Fibroblast of lung (primary cell): ENCODE results near the gene TOP3A.

Experiments
- EZH2 ChIP-seq: IDR thresholded peaks from 2 replicates; pipeline ENCODE4 v1.5.1; 2012; ENCODE audit warnings: low read length, control low read depth, mild to moderate bottlenecking; ENCODE audit errors: missing control alignments
- TF ChIP-seq, protein P1 (sequence below), 2 donors: IDR thresholded peaks in 1 of 2; conservative IDR thresholded peaks in 1 of 2; 1 replicate in 1 of 2; 2 replicates in 1 of 2; pipeline ENCODE4 v1.5.1; 2011 to 2012; ENCODE audit warnings: low read length in 2 of 2, control low read depth in 1 of 2, inconsistent platforms in 1 of 2, low read depth in 1 of 2, mild to moderate bottlenecking in 1 of 2

DNA sequence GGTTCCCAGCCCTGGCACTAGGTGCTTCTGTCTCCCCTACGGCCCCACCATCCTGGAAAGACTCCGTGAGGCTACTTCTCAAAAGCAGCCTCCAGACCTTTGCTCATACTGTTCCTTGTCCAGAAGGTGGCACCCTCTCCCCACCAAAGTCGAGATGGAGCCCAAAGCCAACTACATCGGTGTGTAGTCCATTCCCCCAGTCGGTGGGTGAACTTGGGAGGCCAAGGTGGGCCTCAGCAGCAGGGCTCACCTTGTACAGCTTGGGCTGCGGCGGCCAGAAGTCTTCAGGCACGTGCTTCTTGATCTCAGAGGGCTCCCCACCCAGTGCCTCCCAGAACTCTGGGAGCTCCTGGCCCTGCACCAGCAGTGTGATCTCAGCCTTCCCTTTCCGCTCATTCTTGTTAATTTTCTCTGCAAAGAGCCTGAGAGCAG, 66.5 kb downstream of the TOP3A start:
- TF ChIP-seq, protein P1, sequence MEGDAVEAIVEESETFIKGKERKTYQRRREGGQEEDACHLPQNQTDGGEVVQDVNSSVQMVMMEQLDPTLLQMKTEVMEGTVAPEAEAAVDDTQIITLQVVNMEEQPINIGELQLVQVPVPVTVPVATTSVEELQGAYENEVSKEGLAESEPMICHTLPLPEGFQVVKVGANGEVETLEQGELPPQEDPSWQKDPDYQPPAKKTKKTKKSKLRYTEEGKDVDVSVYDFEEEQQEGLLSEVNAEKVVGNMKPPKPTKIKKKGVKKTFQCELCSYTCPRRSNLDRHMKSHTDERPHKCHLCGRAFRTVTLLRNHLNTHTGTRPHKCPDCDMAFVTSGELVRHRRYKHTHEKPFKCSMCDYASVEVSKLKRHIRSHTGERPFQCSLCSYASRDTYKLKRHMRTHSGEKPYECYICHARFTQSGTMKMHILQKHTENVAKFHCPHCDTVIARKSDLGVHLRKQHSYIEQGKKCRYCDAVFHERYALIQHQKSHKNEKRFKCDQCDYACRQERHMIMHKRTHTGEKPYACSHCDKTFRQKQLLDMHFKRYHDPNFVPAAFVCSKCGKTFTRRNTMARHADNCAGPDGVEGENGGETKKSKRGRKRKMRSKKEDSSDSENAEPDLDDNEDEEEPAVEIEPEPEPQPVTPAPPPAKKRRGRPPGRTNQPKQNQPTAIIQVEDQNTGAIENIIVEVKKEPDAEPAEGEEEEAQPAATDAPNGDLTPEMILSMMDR (conservative IDR thresholded peaks at IDR 0.05 in 1 of 2, IDR thresholded peaks at IDR 0.05 in 1 of 2; ENCODE audit: low read depth in 1 of 2, low read length in 2 of 2), result peak; percentile 60 to 73
- no peak for TF ChIP-seq EZH2
